ENCODE results near the gene CD34. TPM values are rescaled to one million over a fixed set of nuclear protein-coding genes. Genes with fewer than 3 reads are reported as not detected.
"Not testable (repeated sequence)": the region's sequence is repeated elsewhere in the genome, so short reads cannot be mapped to it uniquely, and the experiment has no call there.

The CD34 gene
- total RNA-seq, 1 donor from 2014 or later = 40.9 TPM

DNA sequence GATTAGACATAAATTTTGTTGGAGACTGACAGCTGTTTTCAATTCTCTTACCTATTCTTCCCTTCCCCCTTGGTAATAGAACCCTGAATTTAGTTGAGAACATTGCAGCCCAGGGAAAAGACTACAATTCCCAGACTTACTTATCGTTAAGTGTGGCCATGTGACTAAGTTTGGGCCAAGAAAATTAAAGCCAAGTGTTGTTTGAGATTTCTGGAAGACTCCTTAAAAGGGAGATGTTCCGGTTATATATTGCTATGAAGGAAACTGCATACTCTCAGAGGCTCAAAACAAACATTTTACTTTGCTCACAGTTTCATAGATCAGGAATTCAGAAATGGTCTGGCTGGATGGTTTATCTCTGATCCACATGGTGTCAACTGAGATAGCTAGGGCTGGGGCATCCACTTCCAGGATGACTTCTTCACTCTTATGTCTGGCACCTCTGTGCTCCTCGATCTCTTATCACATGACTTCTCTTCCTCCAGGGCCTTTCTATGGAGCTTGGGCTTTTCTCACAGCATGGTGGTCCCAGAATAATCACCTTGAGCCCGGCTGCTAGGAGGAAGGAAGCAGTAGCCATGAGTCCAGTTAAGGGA is 22.4 kb upstream of the CD34 start:
- DNase-seq (ENCODE audit: low spot score) = no peak

DNA sequence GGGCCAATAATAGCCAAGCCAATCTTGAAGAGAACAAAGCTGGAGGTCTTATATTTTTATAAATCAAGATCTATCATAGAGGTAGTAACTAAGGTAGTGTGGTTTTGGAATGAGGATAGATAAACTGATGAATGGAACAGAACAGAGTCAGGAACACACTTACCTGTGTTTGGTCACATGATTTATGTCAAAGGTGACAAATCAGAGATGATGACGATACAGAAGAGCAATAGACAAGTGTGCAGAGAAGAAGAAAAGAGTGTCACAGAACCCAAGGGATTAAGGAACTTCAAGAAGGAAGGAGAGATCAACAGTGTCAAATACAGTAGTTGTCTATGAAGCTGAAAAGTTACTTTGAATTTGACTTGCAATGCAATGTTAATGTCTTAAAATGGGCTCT is 16.1 kb upstream of the CD34 start:
- DNase-seq (ENCODE audit: low spot score) = no peak

DNA sequence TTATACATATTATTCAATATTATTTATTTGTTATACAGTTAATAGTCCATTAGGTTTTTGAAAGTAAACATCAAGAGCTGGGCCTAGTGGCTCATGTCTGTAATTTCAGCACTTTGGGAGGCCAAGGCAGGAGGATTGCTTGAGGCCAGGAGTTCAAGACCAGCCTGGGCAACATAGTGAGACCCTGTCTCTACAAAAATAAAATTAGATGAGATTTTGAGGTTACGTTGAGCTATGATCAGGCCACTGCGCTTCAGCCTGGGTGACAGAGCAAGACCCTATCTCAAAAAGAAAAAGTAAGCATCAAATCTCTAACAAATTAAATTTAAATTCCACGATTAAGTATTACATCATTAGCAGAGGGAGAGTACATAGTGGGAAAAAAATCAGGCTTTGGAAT is 15.0 kb upstream of the CD34 start:
- DNase-seq (ENCODE audit: low spot score) = not testable (repeated sequence)

DNA sequence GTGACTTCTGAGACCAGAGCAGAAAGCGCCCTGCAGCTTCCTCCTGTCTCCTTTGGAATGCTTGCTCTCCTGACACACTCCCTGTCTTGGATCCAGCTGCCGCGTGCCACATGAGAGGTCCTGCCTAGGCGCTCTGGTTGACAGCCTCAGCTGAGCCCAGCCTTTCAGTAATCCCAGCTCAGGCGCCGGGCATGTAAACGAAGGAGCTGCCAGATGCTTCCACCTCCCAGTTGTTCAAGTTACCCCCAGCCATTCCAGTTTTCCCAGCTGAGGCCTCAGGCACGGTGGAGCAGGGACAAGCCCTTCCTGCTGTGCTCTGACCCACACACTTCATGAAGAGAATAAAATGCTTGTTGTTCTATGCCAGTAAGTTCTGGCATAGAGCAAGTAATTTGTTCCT is 14.3 kb upstream of the CD34 start:
- no peak for DNase-seq (ENCODE audit: low spot score)

DNA sequence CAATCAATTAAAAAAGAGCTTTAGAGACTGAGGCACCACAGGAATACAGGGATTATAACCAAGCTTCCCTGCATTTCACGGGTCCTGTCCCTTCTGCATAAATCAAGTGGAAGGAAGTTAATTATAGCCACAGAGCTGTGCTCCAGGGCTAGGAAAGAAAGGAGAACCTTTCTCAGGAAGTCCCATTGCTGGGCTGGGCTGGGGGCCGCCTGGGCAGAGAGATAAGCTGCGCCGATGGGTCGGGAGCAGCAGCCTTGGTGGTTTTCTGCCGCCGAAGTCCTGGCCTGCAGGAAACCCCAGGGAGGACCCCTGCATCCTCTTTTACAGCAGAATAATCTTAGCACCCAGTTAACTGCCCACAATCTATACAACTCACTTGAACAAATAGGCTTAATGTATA is 12.6 kb upstream of the CD34 start:
- no peak for DNase-seq (ENCODE audit: low spot score)

DNA sequence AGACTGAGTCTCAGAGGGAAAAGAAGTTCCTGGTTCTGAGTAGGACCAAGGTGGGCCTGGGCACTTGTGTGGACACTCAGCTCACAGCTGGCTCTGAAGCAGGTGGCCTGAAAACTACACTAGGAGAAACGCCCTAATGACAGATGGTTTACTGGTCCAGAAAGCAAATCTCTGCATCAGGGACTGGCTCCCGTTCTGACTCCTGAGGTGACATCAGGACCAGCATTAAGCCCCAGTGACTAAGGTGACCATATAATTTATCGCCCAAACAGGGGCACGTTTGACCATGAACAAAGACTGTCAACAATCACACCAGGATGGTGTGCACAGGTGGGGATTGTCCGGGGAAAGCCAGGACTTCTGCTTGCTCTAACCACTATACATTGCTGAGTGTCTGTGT is 12.2 kb upstream of the CD34 start:
- DNase-seq (ENCODE audit: low spot score) = no peak

DNA sequence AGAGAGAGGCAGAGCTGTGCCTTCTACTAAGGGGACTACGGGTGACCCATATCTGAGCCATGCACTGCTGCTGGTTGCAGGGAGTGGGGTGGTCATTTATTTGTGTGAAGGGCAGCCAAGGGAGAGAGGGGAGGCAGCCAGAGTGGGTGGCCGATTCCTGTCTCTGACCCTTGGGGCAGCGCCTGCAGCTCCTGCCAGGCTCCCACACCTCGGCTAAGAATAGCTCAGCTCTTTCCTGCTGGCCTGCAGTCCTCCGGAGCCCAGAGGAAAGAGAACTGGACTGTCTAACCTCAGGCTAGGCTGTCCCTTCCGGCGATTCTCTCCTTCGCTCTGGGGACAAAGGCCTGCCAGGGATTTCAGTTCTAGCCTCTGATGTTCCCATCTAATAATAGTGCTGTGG is 11.6 kb upstream of the CD34 start:
- DNase-seq (ENCODE audit: low spot score) = no peak

DNA sequence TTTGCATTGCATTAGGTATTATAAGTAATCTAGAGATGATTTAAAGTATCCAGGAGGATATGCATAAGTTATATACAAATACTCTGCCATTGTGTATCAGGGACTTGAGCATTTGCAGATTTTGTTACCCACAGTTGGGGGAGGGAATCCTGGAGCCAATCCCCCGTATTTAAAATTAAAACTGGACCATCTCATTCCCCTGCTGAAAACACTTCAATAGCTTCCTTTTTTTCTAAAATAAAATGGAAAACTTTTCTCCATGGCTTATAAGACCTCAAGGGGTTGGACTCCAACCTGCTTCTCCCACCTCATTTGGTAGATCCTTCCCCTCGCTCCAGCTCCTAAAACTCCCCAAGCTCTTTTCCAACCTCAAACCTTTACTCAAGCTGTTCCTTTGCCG is 10.4 kb upstream of the CD34 start:
- no peak for DNase-seq (ENCODE audit: low spot score)

DNA sequence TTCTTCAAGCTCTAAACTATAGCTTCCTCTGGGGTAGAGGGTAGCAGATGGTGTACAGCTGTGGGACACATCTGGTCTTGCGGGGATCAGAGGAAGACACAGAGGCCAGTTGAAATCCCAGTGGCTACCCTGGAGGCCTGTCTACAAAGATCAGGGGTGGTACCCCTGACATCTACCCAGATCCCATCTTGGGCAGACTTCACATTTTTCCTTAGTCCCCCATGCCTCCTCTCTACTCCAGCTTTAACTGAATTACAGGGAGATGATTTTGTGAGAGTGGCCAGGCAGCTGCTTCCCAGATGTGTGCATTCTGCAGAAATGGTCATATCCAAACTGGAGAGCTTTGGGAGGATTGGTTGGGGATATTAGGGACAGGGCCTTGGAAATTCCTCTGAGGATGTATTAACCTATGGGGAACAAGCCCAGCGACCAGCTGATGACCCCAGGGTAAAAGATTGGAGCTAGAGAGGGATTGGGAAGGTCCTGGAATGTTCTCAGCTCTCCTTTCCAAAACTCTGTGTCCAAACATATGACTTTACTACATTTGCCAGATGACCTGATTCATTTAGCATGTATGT is 9.6 kb upstream of the CD34 start:
- no peak for DNase-seq (ENCODE audit: low spot score)

DNA sequence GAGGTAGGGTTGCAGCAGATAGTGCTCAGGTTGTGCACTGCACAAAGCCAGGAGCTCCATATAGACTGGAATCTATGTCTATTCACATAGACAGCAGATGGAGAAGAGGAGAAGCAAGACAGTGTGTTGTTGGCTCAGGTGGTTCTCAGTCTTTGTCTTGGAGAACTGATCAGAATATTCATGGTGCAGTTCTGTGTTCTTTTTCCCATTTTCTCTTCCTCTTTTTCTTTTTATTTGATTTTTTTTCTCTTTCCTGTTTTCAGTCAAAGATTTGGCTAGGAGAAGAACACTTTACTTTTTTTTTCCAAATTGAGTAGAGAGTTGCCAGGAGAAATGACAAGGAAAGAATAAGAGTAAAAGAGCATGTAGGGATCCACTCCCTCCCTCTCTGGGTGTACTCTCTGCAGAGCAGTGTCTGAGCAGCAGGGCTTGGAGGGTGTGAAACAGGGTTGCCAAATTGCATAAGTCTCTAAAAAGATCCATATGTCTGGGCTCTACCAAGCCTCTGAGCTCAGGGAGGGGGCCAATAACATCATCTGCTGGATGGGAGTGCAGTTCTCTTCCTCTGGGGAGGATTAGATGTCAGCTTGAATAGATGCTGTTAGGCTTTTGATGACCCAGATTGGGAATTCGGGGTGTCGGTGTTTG is 8.7 kb upstream of the CD34 start:
- no peak for DNase-seq (ENCODE audit: low spot score)

DNA sequence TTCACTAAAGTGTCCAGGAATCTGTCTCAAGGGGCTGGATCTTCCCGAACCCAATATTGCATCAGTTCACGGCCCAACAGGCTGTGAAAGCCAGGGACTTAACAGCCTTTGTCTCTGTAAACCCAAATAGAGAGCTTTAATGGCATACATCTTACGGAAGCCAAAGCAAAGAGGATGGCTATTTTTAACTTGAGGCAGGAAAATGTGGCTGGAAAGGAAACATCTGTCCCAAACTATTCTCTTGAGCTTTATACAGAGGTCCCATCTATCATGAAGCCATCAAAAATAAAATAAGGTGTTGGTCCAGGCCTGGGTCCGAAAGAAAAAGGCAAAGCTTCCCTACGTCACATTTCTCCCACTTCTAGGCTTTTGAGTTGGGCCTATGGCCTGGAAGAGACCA is 7.7 kb upstream of the CD34 start:
- no peak for DNase-seq (ENCODE audit: low spot score)

DNA sequence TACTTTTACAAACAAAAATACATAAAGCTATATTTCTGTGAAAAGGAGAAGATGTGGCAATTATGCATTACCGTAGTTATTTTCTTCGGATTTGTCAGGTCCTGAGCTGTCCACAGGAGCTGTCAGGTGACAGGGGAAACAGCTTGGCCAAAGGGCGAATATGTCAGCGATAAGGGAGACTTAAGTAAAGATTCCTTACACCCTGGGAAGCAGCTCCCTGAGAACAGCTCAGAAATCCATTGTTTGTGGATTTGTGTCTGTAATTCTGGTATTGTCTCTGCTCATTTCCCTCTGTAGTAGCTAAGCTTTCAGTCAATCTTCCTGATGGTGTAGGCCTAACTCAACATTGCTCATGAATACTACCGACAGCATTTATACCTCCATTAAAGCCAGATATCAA is 7.1 kb upstream of the CD34 start:
- no peak for DNase-seq (ENCODE audit: low spot score)

DNA sequence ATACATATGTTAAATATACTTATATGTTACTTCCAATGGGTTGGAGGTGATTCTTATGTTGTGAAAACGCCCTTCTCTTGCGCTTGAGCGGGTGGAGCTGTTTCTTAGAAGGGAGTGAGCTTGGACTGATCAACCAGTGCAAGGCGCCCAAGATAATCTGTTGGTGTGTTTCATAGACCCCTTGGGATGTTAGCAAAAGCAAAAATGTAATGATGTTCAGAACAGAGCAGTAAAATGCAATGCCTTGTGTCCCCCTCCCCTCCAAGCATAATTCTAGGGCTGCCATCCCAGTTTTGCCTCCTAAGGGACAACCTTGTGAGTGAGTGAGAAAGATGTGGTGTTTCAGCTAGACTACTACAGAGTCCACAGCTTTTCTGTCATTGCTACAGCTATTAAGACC is 6.2 kb upstream of the CD34 start:
- DNase-seq (ENCODE audit: low spot score) = no peak

DNA sequence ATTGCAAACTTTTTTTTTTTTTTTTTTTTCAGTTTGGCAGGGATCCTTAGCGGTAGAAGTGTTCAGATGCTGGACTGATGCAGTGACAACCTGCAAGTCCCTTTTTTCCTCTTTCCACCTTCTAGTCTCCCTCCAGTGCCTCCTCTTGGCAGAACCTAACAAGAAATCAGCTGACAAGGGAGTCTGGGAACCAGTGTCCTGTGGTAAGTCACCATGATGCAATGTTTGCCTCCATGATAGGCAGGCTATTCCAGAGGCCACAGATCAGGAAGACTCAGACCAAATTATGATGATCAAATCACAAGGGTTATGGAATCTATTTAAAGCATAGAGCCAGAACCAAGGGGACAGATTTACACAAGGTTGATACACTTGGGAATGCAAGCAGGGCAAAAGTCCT is 3.0 kb upstream of the CD34 start:
- no peak for DNase-seq (ENCODE audit: low spot score)

DNA sequence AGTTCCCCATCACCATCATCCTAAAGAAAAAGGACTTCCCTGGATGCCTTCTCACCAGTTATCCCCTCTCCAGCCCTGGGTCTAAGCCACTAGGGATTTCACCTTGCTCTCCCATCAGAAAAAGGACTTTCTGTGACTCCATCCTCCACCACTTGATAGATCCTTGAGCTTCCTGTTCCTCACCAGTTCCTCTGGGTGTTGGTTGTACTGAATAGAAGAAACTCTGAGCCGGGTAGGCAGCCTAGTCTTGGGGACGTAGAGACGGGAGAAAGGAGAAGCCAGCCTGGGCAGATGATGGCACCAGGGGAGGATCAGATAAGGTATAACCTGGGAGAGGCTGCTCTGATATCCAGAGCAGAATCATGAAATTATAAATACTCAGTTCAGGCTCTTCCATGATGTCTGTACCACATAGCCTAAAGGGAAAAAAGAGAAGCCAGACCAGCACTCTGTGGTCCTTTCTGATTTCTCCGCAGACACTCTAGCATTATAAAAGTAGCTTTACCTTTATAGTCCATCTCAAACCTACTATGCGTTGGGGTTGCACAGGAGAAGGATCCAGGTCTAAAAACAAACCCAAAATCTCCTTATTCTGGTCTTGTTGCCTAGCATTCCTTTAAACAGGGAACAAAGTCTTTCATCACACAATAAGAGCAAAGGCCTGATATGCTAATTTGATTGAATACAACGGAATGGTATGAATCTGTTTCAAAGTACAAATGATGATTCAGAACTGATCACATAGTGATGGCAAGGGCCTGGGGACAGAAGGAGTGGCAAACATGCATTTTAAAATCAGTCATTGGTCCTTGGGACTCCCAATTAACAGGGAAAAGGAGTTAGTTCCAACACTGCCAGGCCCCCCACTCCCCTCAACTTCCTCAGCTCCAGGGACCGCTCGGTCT is 1.2 kb upstream of the CD34 start:
- DNase-seq (ENCODE audit: low spot score) = no peak

DNA sequence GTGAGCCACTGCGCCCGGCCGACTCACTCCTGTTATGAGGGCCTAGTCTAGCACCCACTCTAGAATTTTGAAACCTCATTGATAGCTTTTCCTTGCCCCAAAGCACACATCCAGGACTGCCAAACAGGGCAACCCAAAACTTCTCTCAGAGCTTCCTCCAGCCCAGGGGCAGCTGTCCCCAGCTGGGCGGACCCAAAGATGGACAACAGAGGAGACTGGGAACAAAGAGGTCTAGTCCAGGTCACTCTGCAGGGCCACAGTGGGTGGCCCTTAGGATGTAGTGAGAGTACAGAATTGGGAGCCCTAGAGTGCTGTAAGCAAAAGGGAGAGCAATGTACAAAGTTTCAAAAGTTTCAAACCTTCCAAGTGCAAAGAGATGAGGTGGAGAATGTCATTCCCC is 1.2 kb downstream of the CD34 start:
- no peak for DNase-seq (ENCODE audit: low spot score)

DNA sequence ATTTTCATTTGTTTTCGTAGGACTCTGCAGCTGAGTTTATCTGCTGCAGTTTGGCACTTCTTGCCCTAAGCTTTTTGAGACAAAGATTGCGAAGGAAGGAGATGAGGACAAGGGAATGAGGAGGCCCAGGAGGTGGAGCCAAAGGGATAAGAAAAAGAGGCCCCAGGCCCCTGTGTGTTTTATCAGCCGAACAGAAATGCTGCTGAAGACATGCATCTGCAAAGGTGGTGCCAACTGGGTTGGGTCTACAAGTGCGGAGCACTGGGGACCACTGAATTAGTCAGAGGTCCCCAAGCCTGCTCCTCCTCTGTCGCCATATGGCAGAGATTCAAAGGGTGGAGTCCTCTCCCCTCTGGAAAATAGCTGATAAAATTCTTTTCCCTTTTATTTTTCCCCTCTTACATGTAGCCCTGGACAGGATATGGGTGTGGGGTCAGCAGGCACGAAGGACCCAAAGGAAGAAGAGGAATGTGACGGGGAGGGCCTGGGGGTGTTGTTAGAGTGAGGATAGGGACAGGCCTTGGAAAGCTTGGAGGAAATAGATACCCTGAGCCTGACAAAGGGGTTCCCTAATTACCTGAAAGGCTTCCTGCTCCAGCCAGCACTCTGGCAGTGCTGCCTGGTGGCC is 2.7 kb downstream of the CD34 start:
- DNase-seq (ENCODE audit: low spot score) = no peak

DNA sequence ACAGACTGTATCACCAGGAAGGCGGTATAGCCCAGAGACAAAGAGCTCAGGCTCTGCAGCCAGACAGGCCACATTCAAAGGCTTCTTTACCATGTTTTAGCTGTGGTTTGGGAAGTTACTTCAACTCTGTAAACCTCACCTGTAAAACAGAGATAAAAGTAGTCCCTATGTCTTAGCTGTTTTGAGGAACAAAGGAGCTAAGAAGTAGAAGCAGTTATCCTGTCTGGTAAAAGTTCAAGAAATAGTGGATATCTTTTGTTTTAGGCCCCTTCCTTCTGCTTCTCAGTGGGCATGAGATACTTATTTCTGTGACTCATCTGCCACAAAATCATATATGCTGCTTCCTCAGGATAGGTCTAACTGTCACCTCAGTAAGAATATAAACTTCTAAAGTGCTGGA is 6.5 kb downstream of the CD34 start:
- DNase-seq (ENCODE audit: low spot score) = no peak

DNA sequence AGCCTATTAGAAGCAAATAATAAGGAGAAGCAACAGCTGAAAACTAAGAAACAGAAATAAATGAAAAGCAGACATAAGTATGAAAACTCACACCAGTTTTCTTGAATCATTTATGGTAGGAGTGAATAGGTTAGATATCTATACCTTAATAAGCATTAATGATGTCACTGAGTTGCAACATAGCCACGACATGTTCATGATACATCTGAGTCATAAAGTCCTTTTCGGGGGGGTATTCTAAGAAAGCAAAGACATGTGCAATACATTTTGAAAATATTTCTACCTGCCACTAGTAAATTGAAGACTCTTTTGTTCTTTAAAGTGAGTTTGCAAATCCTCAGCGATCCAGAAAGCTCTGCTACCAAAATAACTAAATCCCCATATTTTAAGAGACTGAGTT is 7.2 kb downstream of the CD34 start:
- no peak for DNase-seq (ENCODE audit: low spot score)

DNA sequence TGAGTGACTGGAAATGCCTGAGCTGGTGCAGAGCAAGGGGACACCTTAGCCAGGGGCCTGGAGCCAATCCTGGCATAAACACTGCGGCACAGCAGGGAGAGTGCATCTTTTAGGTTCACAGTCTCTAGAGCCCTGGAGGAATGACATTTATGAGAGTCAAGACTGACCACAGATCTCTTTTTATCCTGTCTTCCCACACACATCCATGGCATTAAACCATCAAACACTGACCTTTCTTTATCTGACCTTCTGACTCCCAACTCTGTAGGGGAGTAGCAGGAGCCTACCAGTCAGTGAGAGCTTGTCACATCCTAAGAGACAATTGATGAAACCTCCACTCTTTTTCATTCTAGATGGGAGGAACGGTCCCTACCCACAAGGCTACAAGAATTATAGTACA is 7.9 kb downstream of the CD34 start:
- no peak for DNase-seq (ENCODE audit: low spot score)

DNA sequence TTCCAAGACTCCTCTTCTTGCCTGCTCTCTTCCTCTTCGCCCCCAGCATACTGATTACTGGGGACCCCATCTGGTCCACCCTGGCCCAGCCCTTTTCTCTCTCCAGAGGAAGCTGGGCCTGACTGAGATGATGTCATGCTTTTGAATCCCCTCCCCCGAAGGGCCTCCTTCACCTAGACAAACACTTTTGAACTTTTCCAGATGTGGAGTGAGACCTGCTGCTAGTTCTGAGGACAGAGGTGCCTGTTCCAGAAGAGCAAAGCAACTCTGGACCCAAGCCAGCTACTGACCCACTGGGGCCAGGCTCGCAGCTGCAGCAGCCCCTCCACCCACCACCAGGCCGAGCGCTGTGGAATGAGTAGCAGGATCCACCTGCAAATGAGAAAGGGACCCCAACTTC is 8.4 kb downstream of the CD34 start:
- no peak for DNase-seq (ENCODE audit: low spot score)

DNA sequence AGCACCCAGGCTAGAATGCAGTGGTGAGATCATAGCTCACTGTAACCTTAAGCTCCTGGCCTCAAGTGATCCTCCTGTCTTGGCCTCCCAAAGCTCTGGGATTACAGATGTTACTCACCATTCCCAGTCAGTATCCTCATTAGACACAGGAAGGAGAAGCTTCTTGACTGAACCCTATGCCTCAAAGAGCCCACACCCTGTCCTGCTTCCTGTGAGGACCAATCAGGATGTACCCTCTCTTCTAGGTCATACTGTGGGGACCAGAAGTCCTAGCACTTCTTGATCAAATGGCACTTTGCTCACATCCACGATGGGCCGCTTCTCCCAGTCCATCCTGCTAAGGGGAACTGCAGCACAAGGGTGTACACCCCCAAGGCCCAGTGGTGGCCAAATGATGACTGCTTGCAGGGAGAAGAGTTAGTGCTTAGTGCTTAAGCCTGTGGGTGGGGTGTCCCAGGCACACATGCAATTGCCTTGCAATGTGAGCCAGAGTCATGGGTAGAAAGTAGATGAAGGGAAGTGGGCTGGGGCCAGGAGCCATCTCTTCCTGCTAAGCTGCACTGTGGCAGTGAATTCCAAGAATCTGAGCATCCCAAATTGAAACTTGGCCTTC is 9.8 kb downstream of the CD34 start:
- no peak for DNase-seq (ENCODE audit: low spot score)
